Measurements from ENCODE around the gene METTL2B. TPM values are rescaled to one million over a fixed set of nuclear protein-coding genes. Genes with fewer than 3 reads are reported as not detected.

The METTL2B gene, protein sequence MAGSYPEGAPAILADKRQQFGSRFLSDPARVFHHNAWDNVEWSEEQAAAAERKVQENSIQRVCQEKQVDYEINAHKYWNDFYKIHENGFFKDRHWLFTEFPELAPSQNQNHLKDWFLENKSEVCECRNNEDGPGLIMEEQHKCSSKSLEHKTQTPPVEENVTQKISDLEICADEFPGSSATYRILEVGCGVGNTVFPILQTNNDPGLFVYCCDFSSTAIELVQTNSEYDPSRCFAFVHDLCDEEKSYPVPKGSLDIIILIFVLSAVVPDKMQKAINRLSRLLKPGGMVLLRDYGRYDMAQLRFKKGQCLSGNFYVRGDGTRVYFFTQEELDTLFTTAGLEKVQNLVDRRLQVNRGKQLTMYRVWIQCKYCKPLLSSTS
- total RNA-seq (2014; rRNA removed; shearing (Covaris generic)), result 37.5 and 43.4 TPM in 2 replicates

DNA sequence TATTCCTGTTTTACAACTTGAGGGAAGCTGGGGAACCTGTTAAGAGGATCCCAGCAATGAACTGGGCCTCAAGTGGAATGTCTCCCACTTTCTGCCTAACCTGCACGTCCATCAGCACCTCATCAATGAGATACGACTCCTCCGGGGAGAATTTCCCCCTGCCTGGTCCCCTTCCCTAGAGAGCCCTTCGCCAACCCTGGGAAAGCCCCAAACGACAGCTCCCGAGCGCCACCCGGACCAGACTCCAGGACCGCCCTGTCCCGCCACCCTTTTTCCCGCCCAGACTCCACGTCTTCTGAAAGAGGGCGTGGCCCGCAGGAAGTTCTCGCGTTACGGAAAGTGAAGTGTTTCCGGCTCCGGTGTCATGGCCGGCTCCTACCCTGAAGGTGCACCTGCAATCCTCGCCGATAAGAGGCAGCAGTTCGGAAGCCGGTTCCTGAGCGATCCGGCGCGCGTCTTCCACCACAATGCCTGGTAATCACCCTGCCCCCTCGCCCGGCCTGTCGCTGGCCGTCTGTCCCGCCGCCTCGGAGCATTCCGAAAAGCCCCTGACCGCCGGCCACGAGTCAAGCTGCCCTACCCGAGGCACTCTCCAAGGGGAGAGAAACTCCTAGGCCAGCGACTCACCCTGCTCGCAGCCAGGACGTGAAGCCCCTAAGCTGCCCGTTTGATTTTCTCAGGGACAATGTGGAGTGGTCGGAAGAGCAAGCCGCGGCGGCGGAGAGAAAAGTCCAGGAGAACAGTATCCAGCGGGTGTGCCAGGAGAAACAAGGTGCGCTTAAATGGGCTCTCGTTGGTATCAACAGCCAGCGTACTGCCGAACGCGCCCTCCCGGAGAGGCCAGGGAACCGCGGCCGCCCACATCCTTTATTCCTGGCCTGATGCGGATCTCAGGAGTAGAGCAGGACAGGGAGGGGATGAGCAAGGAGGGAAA is at the start of gene METTL2B:
Gene METTL2B (plus strand): TSS at position 347 of the 934 bp plus-strand sequence. CDS start 18 bp downstream, at position 365.

DNA sequence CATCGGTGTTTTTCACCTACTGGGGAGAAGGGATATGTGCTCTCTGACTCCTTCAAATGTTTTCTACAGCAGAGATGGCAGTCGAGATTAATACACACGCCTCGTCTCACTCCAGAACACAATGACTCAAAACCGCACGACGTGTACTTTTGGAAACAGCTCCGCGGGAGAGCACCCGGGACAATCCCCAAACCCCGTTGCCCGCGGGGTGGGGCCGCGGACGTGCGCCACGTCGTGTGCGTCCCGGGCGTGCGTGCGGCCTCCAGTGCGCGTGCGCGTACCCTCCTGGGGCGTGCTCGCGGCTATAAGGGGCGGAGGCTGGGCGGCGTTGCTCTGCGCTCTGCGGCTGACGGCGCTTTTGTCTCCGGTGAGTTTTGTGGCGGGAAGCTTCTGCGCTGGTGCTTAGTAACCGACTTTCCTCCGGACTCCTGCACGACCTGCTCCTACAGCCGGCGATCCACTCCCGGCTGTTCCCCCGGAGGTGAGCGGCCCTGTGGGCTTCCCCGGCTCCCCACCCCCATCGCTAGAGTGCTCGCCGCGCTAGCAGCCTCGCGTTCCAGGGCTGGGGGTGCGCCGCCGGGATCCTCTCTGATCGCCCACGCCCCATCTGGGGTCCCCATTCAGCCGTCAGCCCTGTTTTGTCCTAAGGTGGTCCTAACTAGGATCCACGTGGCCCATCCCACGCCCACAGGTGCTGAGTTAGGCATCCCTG is 20.8 kb upstream of the METTL2B start, which contains the start of gene HILPDA:
Gene HILPDA (plus strand): TSS at position 336 of the 712 bp plus-strand sequence. CDS start 1,391 bp downstream, outside the sequence.

Small RNA genes lying within 50 kb of the gene (small RNA-seq; reads per million reads assigned to genes)
- gene AC010655.1 (not detected), gene AC010655.2 (not detected), gene RF00017 (not detected), gene RNU7-54P (not detected)

Other genes starting within 250 kb of the METTL2B start
- not detected in 2 replicates for gene LEP, start 235.5 kb upstream of the METTL2B start, total RNA-seq (2014; rRNA removed; shearing (Covaris generic))
- 73.9 and 76.8 TPM in 2 replicates for gene RBM28, start 132.8 kb upstream of the METTL2B start, total RNA-seq (2014; rRNA removed; shearing (Covaris generic))
- 0.05 TPM in 1 of 2 replicates, not detected in the other for gene PRRT4, start 115.1 kb upstream of the METTL2B start, total RNA-seq (2014; rRNA removed; shearing (Covaris generic))
- gene IMPDH1, start 66.8 kb upstream of the METTL2B start, total RNA-seq (2014; rRNA removed; shearing (Covaris generic)), result 59.7 and 65.2 TPM in 2 replicates
- gene HILPDA, start 20.9 kb upstream of the METTL2B start, total RNA-seq (2014; rRNA removed; shearing (Covaris generic)), result 8.9 and 10.9 TPM in 2 replicates
- 0.87 and 1.1 TPM in 2 replicates for gene GARIN1A, start 195.5 kb downstream of the METTL2B start, total RNA-seq (2014; rRNA removed; shearing (Covaris generic))